Smooth muscle cell (in vitro differentiated cells): ENCODE results near the gene NEGR1. TPM values are rescaled to one million over a fixed set of nuclear protein-coding genes. Genes with fewer than 3 reads are reported as not detected.

Experiments used
- DNase-seq: peaks from one replicate; lab custom pipeline; 2025; ENCODE audit not compliant: unreplicated experiment; lab: John Stamatoyannopoulos, UW
- H2AFZ ChIP-seq: fragments of 200-600 bp; sonication (generic); 2 replicates; pipeline ENCODE4 v1.6.0; 2016; ENCODE audit warnings: antibody characterized with exemption, low read depth, mild to moderate bottlenecking
- H3F3A ChIP-seq: fragments of 200-600 bp; sonication (generic); 2 replicates; pipeline ENCODE4 v1.6.0; 2017; ENCODE audit warnings: antibody characterized with exemption, low read depth
- H3K27ac ChIP-seq: fragments of 200-600 bp; sonication (generic); 2 replicates; pipeline ENCODE4 v1.5.1; 2016; ENCODE audit warnings: low read depth, mild to moderate bottlenecking
- H3K27me3 ChIP-seq: fragments of 200-600 bp; sonication (generic); 2 replicates; pipeline ENCODE4 v1.6.1; 2016; ENCODE audit warnings: low read depth, mild to moderate bottlenecking
- H3K36me3 ChIP-seq: fragments of 200-600 bp; sonication (generic); 2 replicates; pipeline ENCODE4 v1.5.1; 2016; ENCODE audit warnings: low read depth
- H3K4me1 ChIP-seq: fragments of 200-600 bp; sonication (generic); 2 replicates; pipeline ENCODE4 v1.5.1; 2016; ENCODE audit warnings: low read depth
- H3K4me2 ChIP-seq: fragments of 200-600 bp; sonication (generic); 2 replicates; pipeline ENCODE4 v1.6.0; 2016; ENCODE audit warnings: mild to moderate bottlenecking
- H3K4me3 ChIP-seq: fragments of 200-600 bp; sonication (generic); 2 replicates; pipeline ENCODE4 v1.5.1; 2016; ENCODE audit warnings: mild to moderate bottlenecking
- H3K79me2 ChIP-seq: fragments of 200-600 bp; sonication (generic); 2 replicates; pipeline ENCODE4 v1.6.0; 2016; ENCODE audit warnings: low read depth, mild to moderate bottlenecking
- H3K9ac ChIP-seq: fragments of 200-600 bp; sonication (generic); 2 replicates; pipeline ENCODE4 v1.6.0; 2016; ENCODE audit warnings: low read depth
- H3K9me3 ChIP-seq: fragments of 200-600 bp; sonication (generic); replicated peaks from 2 replicates; pipeline ENCODE4 v1.5.1; 2016; ENCODE audit warnings: low read depth
- H4K20me1 ChIP-seq: fragments of 200-600 bp; sonication (generic); 2 replicates; pipeline ENCODE4 v1.6.0; 2016; ENCODE audit warnings: low read depth
- WGBS: methylation state at CpG from one replicate; pipeline ENCODE4 v1.1.7; 2016; ENCODE audit warnings: low lambda C conversion rate; 5-methylcytosine and 5-hydroxymethylcytosine counted together
- polyA plus RNA-seq: library from polyadenylated mRNA; unstranded; fragments of >200 nt; fragmentation: Nextera tagmentation; extraction: Ambion mirVana; gene quantifications from 2 replicates; pipeline ENCODE4 v1.2.1, GENCODE V29; 2016
- total RNA-seq: library from RNA; depleted of rRNA; stranded (reverse); fragments of >200 nt; gene quantifications from 2 replicates; pipeline ENCODE4 v1.2.3, GENCODE V29; 2014
- TF ChIP-seq, protein P1 (sequence below): fragments of 200-600 bp; sonication (generic); IDR thresholded peaks from 2 replicates; pipeline ENCODE4 v1.5.1; 2017; ENCODE audit warnings: borderline replicate concordance, mild to moderate bottlenecking, antibody characterized with exemption; ENCODE audit not compliant: insufficient read depth, poor library complexity, severe bottlenecking

The NEGR1 gene
- total and polyA plus RNA-seq, 2 experiments from 2014 or later: 0.02 to 0.09 TPM

DNA sequence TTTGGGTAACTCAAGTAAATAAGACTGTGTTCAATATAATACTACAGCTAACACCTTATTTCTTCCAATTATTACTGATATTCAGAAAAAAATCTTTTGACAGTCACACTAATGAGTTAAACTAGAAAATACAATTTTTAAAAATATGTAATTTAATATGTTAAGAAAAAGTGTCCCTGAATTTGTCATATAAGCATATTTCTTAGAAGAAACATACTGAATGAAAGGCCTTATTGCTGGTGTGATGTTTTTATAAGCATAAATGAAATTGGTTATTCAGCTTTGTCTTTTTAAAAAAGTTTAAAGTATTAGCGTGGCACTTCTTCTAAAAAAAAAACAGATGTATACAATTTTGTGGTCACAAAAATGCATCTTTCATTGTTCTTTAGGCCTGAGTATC is 267.3 kb downstream of the NEGR1 start:
- H3K27me3 ChIP-seq: no peaks in the 10 kb centered on the region
- H3K9me3 ChIP-seq: no peaks in the 10 kb centered on the region
- no peaks in the 10 kb centered on the region for H3F3A ChIP-seq
- no peak overlapping the region for H3K4me3 ChIP-seq
- no peak overlapping the region for H2AFZ ChIP-seq
- H3K4me1 ChIP-seq: no peaks in the 10 kb centered on the region
- no peaks in the 10 kb centered on the region for H4K20me1 ChIP-seq
- H3K36me3 ChIP-seq: no peaks in the 10 kb centered on the region
- no peak overlapping the region for H3K4me2 ChIP-seq
- no peak overlapping the region for H3K9ac ChIP-seq
- no peak overlapping the region for H3K27ac ChIP-seq
- DNase-seq: no peak
- H3K79me2 ChIP-seq: no peaks in the 10 kb centered on the region
- TF ChIP-seq, protein P1, sequence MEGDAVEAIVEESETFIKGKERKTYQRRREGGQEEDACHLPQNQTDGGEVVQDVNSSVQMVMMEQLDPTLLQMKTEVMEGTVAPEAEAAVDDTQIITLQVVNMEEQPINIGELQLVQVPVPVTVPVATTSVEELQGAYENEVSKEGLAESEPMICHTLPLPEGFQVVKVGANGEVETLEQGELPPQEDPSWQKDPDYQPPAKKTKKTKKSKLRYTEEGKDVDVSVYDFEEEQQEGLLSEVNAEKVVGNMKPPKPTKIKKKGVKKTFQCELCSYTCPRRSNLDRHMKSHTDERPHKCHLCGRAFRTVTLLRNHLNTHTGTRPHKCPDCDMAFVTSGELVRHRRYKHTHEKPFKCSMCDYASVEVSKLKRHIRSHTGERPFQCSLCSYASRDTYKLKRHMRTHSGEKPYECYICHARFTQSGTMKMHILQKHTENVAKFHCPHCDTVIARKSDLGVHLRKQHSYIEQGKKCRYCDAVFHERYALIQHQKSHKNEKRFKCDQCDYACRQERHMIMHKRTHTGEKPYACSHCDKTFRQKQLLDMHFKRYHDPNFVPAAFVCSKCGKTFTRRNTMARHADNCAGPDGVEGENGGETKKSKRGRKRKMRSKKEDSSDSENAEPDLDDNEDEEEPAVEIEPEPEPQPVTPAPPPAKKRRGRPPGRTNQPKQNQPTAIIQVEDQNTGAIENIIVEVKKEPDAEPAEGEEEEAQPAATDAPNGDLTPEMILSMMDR: no peak
- WGBS: 100% methylated on average over 1 of the region's 1 CpG

DNA sequence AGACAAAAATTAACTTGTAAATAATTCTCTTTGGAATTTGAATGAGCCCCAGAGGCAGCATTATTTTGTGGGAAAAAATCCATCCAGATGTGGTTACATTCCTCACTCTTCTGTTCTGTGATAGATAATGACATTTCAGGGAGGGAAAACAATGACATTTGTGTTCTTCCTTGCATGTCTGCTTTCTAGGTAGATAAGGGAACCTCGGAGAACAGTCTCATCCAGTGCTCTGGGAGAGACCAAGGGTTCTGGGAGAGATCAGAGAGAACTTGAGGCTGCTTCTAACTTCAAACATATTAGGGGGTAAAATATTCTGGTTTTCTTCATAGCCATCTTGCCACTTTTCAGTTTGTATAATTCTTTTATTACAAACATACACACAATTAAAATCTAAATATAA is 269.2 kb downstream of the NEGR1 start:
- Histone ChIP-seq H3K9ac (no peak overlapping the region), H3K79me2 (no peaks in the 10 kb centered on the region), H3K4me2 (no peak overlapping the region), H3K4me1 (no peaks in the 10 kb centered on the region), H4K20me1 (no peaks in the 10 kb centered on the region), H3F3A (no peaks in the 10 kb centered on the region), H3K4me3 (no peak overlapping the region), H3K27ac (no peak overlapping the region), H2AFZ (peak overlapping the region; percentile 50), H3K36me3 (no peaks in the 10 kb centered on the region), H3K27me3 (no peaks in the 10 kb centered on the region), H3K9me3 (no peaks in the 10 kb centered on the region)
- WGBS: 50% methylated on average over 1 of the region's 1 CpG
- no peak for DNase-seq
- TF ChIP-seq, protein P1: no peak

- H2AFZ ChIP-seq: no peak overlapping the region
- H3K4me3 ChIP-seq: no peak overlapping the region
- no peaks in the 10 kb centered on the region for H3K36me3 ChIP-seq
- WGBS: 76% methylated on average over 6 of the region's 6 CpGs
- H3K79me2 ChIP-seq: no peaks in the 10 kb centered on the region
- no peaks in the 10 kb centered on the region for H3F3A ChIP-seq
- H3K27ac ChIP-seq: no peak overlapping the region
- no peak overlapping the region for H3K4me2 ChIP-seq
- no peaks in the 10 kb centered on the region for H3K27me3 ChIP-seq
- no peak for DNase-seq
- no peak overlapping the region for H3K9ac ChIP-seq
- H3K4me1 ChIP-seq: no peaks in the 10 kb centered on the region
- TF ChIP-seq, protein P1: no peak
- H4K20me1 ChIP-seq: no peaks in the 10 kb centered on the region
- H3K9me3 ChIP-seq: no peaks in the 10 kb centered on the region
Measured at GRCh38 chr1:72011721-72012120, 270.6 kb downstream of the NEGR1 start.

DNA sequence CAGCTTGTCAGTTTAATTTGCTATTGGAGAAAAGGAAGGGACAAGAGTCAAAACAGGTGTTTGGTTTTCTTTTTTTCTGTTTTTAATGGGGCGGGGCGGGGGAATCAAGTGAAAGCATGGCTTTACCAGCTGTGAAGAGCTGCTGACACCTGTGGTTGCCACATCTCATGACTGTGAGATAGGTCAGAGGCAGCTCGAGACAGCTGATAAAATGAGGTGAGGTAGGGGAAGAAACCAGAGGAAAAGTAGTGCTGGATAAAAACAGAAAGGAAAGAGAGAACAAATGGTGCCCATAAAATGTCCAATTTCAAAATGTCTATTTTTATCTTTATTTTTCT is 272.3 kb downstream of the NEGR1 start:
- H3K4me3 ChIP-seq: no peak overlapping the region
- no peak overlapping the region for H2AFZ ChIP-seq
- WGBS: 82% methylated on average over 3 of the region's 3 CpGs
- no peaks in the 10 kb centered on the region for H3K79me2 ChIP-seq
- no peak for DNase-seq
- H3K9ac ChIP-seq: no peak overlapping the region
- H3K4me2 ChIP-seq: no peak overlapping the region
- no peaks in the 10 kb centered on the region for H3F3A ChIP-seq
- no peaks in the 10 kb centered on the region for H3K9me3 ChIP-seq
- H3K4me1 ChIP-seq: no peaks in the 10 kb centered on the region
- no peaks in the 10 kb centered on the region for H3K36me3 ChIP-seq
- no peak overlapping the region for H3K27ac ChIP-seq
- TF ChIP-seq, protein P1: no peak
- H3K27me3 ChIP-seq: no peaks in the 10 kb centered on the region
- no peaks in the 10 kb centered on the region for H4K20me1 ChIP-seq
